IMR-90 (cell line): ENCODE data around the gene CASP1. TPM values are rescaled to one million over a fixed set of nuclear protein-coding genes. Genes with fewer than 3 reads are reported as not detected.
A peak's percentile ranks its signal among the peaks of the same experiment; 100 is the strongest.
"Not testable (repeated sequence)": the region's sequence is repeated elsewhere in the genome, so short reads cannot be mapped to it uniquely, and the experiment has no call there.

Experiments used
- ATAC-seq: fragments of 200-7000 bp; cut with Tn5 transposase; 2 replicates; pipeline ENCODE4 v1.9.1; 2020; ENCODE audit warnings: low read depth, mild to moderate bottlenecking, moderate library complexity
- BruUV-seq: library from RNA; stranded (reverse); fragments of 400-500 nt; replicated peaks from 2 replicates; lab custom pipeline; 2021; lab: Mats Ljungman, UMichigan
- CTCF ChIA-PET: fragments of 300-600 bp; formaldehyde crosslinking; extraction: SDS; loops from one replicate; lab custom pipeline; 2021; ENCODE audit warnings: antibody characterized with exemption; lab: Yijun Ruan, JAX
- POLR2A ChIA-PET: fragments of 300-600 bp; sonication (Branson Sonifier 250); formaldehyde crosslinking; loops from one replicate; lab custom pipeline; 2022; ENCODE audit warnings: antibody characterized with exemption; ENCODE audit not compliant: unreplicated experiment; lab: Charles Lee
- DNase-seq: peaks from one replicate; pipeline ENCODE4 v3.0.0; 2013
- H2AFZ ChIP-seq: replicated peaks from 2 replicates; pipeline ENCODE3; 2013; ENCODE audit warnings: low read length, mild to moderate bottlenecking; ENCODE audit not compliant: poor library complexity
- H2AK5ac ChIP-seq: 2 replicates; pipeline ENCODE4 v1.6.1; 2013; ENCODE audit warnings: low read depth, low read length, inconsistent platforms
- H2AK9ac ChIP-seq: replicated peaks from 2 replicates; pipeline ENCODE3; 2013; ENCODE audit warnings: mild to moderate bottlenecking, low read depth, low read length, moderate library complexity; ENCODE audit not compliant: poor library complexity
- H2BK120ac ChIP-seq: 2 replicates; pipeline ENCODE4 v1.6.1; 2013; ENCODE audit warnings: low read depth, low read length, inconsistent platforms
- H2BK15ac ChIP-seq: 3 replicates; pipeline ENCODE4 v1.6.1; 2013; ENCODE audit warnings: low read depth, low read length, inconsistent platforms
- H2BK20ac ChIP-seq: 2 replicates; pipeline ENCODE4 v1.6.1; 2013; ENCODE audit warnings: low read depth, mild to moderate bottlenecking, inconsistent platforms, low read length, moderate library complexity
- H2BK5ac ChIP-seq: 2 replicates; pipeline ENCODE4 v1.6.1; 2013; ENCODE audit warnings: mild to moderate bottlenecking, low read depth, low read length, inconsistent platforms; ENCODE audit not compliant: poor library complexity, severe bottlenecking
- H3K14ac ChIP-seq: replicated peaks from 2 replicates; pipeline ENCODE4 v1.6.1; 2013; ENCODE audit warnings: low read depth, low read length, inconsistent platforms
- H3K18ac ChIP-seq: 2 replicates; pipeline ENCODE4 v1.6.1; 2013; ENCODE audit warnings: low read depth, low read length, control low read depth
- H3K23ac ChIP-seq: 2 replicates; pipeline ENCODE4 v1.6.1; 2013; ENCODE audit warnings: low read depth, low read length, inconsistent platforms
- H3K27ac ChIP-seq: 2 replicates; pipeline ENCODE4 v1.5.1; 2013; ENCODE audit warnings: mild to moderate bottlenecking, control low read depth, low read length; ENCODE audit not compliant: insufficient read depth
- H3K27me3 ChIP-seq: 2 replicates; pipeline ENCODE4 v1.6.1; 2013; ENCODE audit warnings: low read length; ENCODE audit not compliant: control insufficient read depth, insufficient read depth
- H3K36me3 ChIP-seq: 2 replicates; pipeline ENCODE4 v1.6.1; 2013; ENCODE audit warnings: low read length, mixed read lengths; ENCODE audit not compliant: control insufficient read depth, insufficient read depth
- H3K4ac ChIP-seq: 2 replicates; pipeline ENCODE4 v1.6.1; 2013; ENCODE audit warnings: low read depth, low read length, inconsistent platforms
- H3K4me1 ChIP-seq: 2 replicates; pipeline ENCODE4 v1.6.1; 2013; ENCODE audit warnings: low read length, mixed read lengths; ENCODE audit not compliant: control insufficient read depth, insufficient read depth
- H3K4me2 ChIP-seq: 2 replicates; pipeline ENCODE4 v1.6.1; 2013; ENCODE audit warnings: low read depth, mild to moderate bottlenecking, control low read depth, low read length, moderate library complexity
- H3K4me3 ChIP-seq: 2 replicates; pipeline ENCODE4 v1.5.1; 2013; ENCODE audit warnings: low read depth, mild to moderate bottlenecking, control low read depth, low read length, moderate library complexity; ENCODE audit not compliant: insufficient read depth
- H3K56ac ChIP-seq: 2 replicates; pipeline ENCODE4 v1.6.1; 2013; ENCODE audit warnings: low read length, inconsistent platforms; ENCODE audit not compliant: insufficient read depth; ENCODE audit errors: extremely low read depth
- H3K79me1 ChIP-seq, 2 experiments: 2 replicates each; pipeline ENCODE4 v1.6.1; 2013; ENCODE audit warnings: low read length in 2 of 2, inconsistent platforms in 1 of 2, low read depth in 1 of 2
- H3K9ac ChIP-seq: 2 replicates; pipeline ENCODE4 v1.6.1; 2013; ENCODE audit warnings: low read depth, low read length, control low read depth
- H3K9me1 ChIP-seq: 2 replicates; pipeline ENCODE4 v1.6.1; 2013; ENCODE audit warnings: low read length, inconsistent platforms; ENCODE audit not compliant: insufficient read depth
- H3K9me3 ChIP-seq: 2 replicates; pipeline ENCODE4 v1.6.1; 2013; ENCODE audit warnings: low read length; ENCODE audit not compliant: control insufficient read depth, insufficient read depth
- H4K20me1 ChIP-seq: 2 replicates; pipeline ENCODE4 v1.6.1; 2013; ENCODE audit warnings: low read length, inconsistent platforms; ENCODE audit not compliant: insufficient read depth
- H4K5ac ChIP-seq: 2 replicates; pipeline ENCODE4 v1.6.1; 2013; ENCODE audit warnings: mild to moderate bottlenecking, low read depth, low read length, control low read depth
- H4K8ac ChIP-seq, 2 experiments: 2 replicates each; pipeline ENCODE4 v1.6.1; 2013; ENCODE audit warnings: low read depth in 2 of 2, low read length in 2 of 2, control low read depth in 1 of 2, inconsistent platforms in 1 of 2
- H4K91ac ChIP-seq: 2 replicates; pipeline ENCODE4 v1.6.1; 2013; ENCODE audit warnings: low read depth, low read length, inconsistent platforms; ENCODE audit not compliant: insufficient read depth
- BHLHE40 ChIP-seq: fragments of 150-350 bp; IDR thresholded peaks from 2 replicates; pipeline ENCODE4 v1.6.1; 2016; ENCODE audit warnings: mild to moderate bottlenecking, low read depth, low read length
- CEBPB ChIP-seq: IDR thresholded peaks from 2 replicates; pipeline ENCODE4 v1.6.1; 2012; ENCODE audit warnings: low read depth, low read length, improper control_type of control experiment
- CHD1 ChIP-seq: IDR thresholded peaks from 2 replicates; pipeline ENCODE4 v1.6.1; 2012; ENCODE audit warnings: low read depth, low read length, improper control_type of control experiment
- MAZ ChIP-seq: IDR thresholded peaks from 2 replicates; pipeline ENCODE4 v1.6.1; 2012; ENCODE audit warnings: low read depth, mild to moderate bottlenecking, low read length, improper control_type of control experiment, moderate library complexity, borderline replicate concordance
- RAD21 ChIP-seq: IDR thresholded peaks from 2 replicates; pipeline ENCODE4 v1.6.1; 2012; ENCODE audit warnings: low read length, improper control_type of control experiment
- RCOR1 ChIP-seq: IDR thresholded peaks from 2 replicates; pipeline ENCODE4 v1.6.1; 2012; ENCODE audit warnings: mild to moderate bottlenecking, low read length, improper control_type of control experiment; ENCODE audit not compliant: insufficient replicate concordance
- SMC3 ChIP-seq: fragments of 150-350 bp; IDR thresholded peaks from 2 replicates; pipeline ENCODE4 v1.6.1; 2016; ENCODE audit warnings: low read depth, mild to moderate bottlenecking, antibody characterized with exemption, low read length, moderate library complexity
- USF2 ChIP-seq: fragments of 150-350 bp; IDR thresholded peaks from 2 replicates; pipeline ENCODE4 v1.6.1; 2017; ENCODE audit warnings: mild to moderate bottlenecking, antibody characterized with exemption, low read length, low read depth
- WGBS, 2 experiments: methylation state at CpG; one replicate each; pipeline versions ENCODE4 v1.1.5 to v1.1.7; 2013; ENCODE audit warnings: missing lambda C conversion rate in 2 of 2; ENCODE audit not compliant: insufficient read length in 1 of 2; ENCODE audit errors: extremely low coverage in 2 of 2; 5-methylcytosine and 5-hydroxymethylcytosine counted together
- dilution Hi-C: fragments of 300-500 bp; cut with HindIII; formaldehyde crosslinking; loops from one replicate; pipeline ENCODE4 v1.14.3; 2018; ENCODE audit warnings: low sequenced_read_pairs; ENCODE audit not compliant: unreplicated experiment
- in situ Hi-C: fragments of 300-500 bp; cut with MboI; formaldehyde crosslinking; loops from 3 replicates; pipeline ENCODE4 v1.14.3; 2019; ENCODE audit warnings: low sequenced_read_pairs, inconsistent platforms, mixed read lengths
- intact Hi-C: fragments of 100-400 bp; cut with micrococcal nuclease; formaldehyde crosslinking; loops from 2 replicates; pipeline ENCODE4 v1.10.0; 2022
- polyA plus RNA-seq, 3 experiments: library from polyadenylated mRNA; depleted of rRNA; stranded (reverse); fragments of >200 nt; gene quantifications; 2 replicates each; pipeline ENCODE4 v1.2.3, GENCODE V29; 2012; ENCODE audit warnings: low replicate concordance in 1 of 3
- total RNA-seq: library from RNA; depleted of rRNA; stranded (reverse); fragments of >200 nt; gene quantifications from 2 replicates; pipeline ENCODE4 v1.2.3, GENCODE V29; 2012

The CASP1 gene
- total and polyA plus RNA-seq, 2 of the 4 experiments (the other 2 are of a cell fraction): 12.5 to 31.2 TPM

GRCh38 chr11:105040703-105041102 is 5.8 kb upstream of the CASP1 start:
- H3K56ac ChIP-seq: no peak overlapping the region
- H3K4me3 ChIP-seq: no peak overlapping the region

GRCh38 chr11:105034388-105034787 is 556 bp downstream of the CASP1 start:
- Histone ChIP-seq H2BK20ac (peak overlapping the region; percentile 90), H3K4me2 (peak overlapping the region; percentile 90), H3K79me1 (peaks cover 3 to 17% of the 10 kb centered on the region in 2 experiments; a peak in 2 of 4 replicates), H2AK5ac (peak overlapping the region; percentile 65; the same call in 1 of the 2 replicates), H3K9ac (peak overlapping the region; percentile 67; the same call in 1 of the 2 replicates), H3K4ac (peak overlapping the region; percentile 79; the same call in 1 of the 2 replicates), H3K36me3 (peaks cover 14% of the 10 kb centered on the region), H2BK120ac (peak overlapping the region; percentile 93), H3K56ac (peak overlapping the region; percentile 67), H3K18ac (peak overlapping the region; percentile 80; the same call in 1 of the 2 replicates), H3K4me3 (peak overlapping the region; percentile 56), H2BK5ac (peak overlapping the region; percentile 95), H4K91ac (peak overlapping the region; percentile 77; the same call in 1 of the 2 replicates), H2BK15ac (peak overlapping the region; percentile 75; the same call in 2 of the 3 replicates), H3K23ac (peak overlapping the region; percentile 92; the same call in 1 of the 2 replicates), H3K14ac (peak overlapping the region; percentile 70), H4K5ac (peak overlapping the region; percentile 67; the same call in 1 of the 2 replicates), H4K8ac (peak overlapping the region; percentile 25 to 95; a peak in 2 of 4 replicates)
- DNase-seq, H2AK9ac ChIP-seq, dilution Hi-C loops, H3K4me1 ChIP-seq, H3K27me3 ChIP-seq, H3K9me3 ChIP-seq, intact Hi-C loops, H3K9me1 ChIP-seq, BruUV-seq, in situ Hi-C loops, H3K27ac ChIP-seq, H4K20me1 ChIP-seq, H2AFZ ChIP-seq: not testable (repeated sequence)
- 80% methylated on average over 1 of the region's 2 CpGs; no CpG with 5 or more reads in 1 of the 2 experiments for WGBS, 2 experiments
- peak; percentile 58 for ATAC-seq
- POLR2A ChIA-PET: interaction anchor here (0.5 kb wide), 1 partner anchor 175 kb away, joined by 3 read pairs; no protein-coding TSS in a partner anchor
- CTCF ChIA-PET: interaction anchor here (0.8 kb wide), 1 partner anchor 10 kb away, joined by 3 read pairs; no protein-coding TSS in a partner anchor

More at GRCh38 chr11:105040703-105041102, 5.8 kb upstream of the CASP1 start:
- H3K79me1 ChIP-seq: peaks cover 0 to 30% of the 10 kb centered on the region in 2 experiments; a peak in 2 of 4 replicates
- no peak overlapping the region for H2AK5ac ChIP-seq
- dilution Hi-C loops: no loop called here
- DNase-seq (no peak), ATAC-seq (no peak)
- H2BK20ac ChIP-seq: no peak overlapping the region
- no peak overlapping the region for H2BK120ac ChIP-seq
- no peak overlapping the region for H3K9ac ChIP-seq
- no CpG with 5 or more reads among the region's 2 CpGs for WGBS, 2 experiments
- H4K91ac ChIP-seq: no peak overlapping the region
- no peak overlapping the region for H2AFZ ChIP-seq
- in situ Hi-C loops: no loop called here
- no peak overlapping the region for H3K27ac ChIP-seq
- H3K23ac ChIP-seq: no peak overlapping the region
- CTCF ChIA-PET: no interaction called here
- no peak overlapping the region for H3K14ac ChIP-seq
- no peaks in the 10 kb centered on the region for H3K9me3 ChIP-seq
- H3K4me2 ChIP-seq: no peak overlapping the region
- H3K9me1 ChIP-seq: 0 out of 2 replicates have a peak, but pooled peaks cover 4% of the 10 kb centered on the region
- no peak overlapping the region for H3K18ac ChIP-seq
- no peak overlapping the region for H4K8ac ChIP-seq
- TF ChIP-seq RCOR1 (no peak), USF2 (no peak), BHLHE40 (no peak), CHD1 (no peak), MAZ (no peak), CEBPB (no peak), RAD21 (no peak), SMC3 (no peak)
- H3K36me3 ChIP-seq: peaks cover 6% of the 10 kb centered on the region
- H2BK15ac ChIP-seq: no peak overlapping the region
- no peak overlapping the region for H2AK9ac ChIP-seq
- BruUV-seq: no TSS peak
- no peak overlapping the region for H2BK5ac ChIP-seq
- POLR2A ChIA-PET: no interaction called here
- H4K5ac ChIP-seq: no peak overlapping the region
- H3K4ac ChIP-seq: no peak overlapping the region
- H3K27me3 ChIP-seq: no peaks in the 10 kb centered on the region
- intact Hi-C loops: no loop called here
- H3K4me1 ChIP-seq: peaks cover 7% of the 10 kb centered on the region
- H4K20me1 ChIP-seq: no peaks in the 10 kb centered on the region
